Coronary artery (tissue), 2 donors: Measurements from ENCODE around the gene TUBB6.

Experiments used
- DNase-seq: peaks from one replicate; pipeline ENCODE4 v3.0.0-alpha.2; 2017; ENCODE audit warnings: low spot score
- H3K27ac ChIP-seq, 2 donors: fragments of 200-600 bp; sonication (generic); one replicate each; pipeline ENCODE4 v1.5.1; 2016 to 2019
- H3K4me3 ChIP-seq: fragments of 200-600 bp; sonication (generic); 2 replicates; pipeline ENCODE4 v1.5.1; 2016; ENCODE audit warnings: mild to moderate bottlenecking, moderate library complexity
- TF ChIP-seq, protein P1 (sequence below): fragments of 200-600 bp; sonication (generic); IDR thresholded peaks from one replicate; pipeline ENCODE4 v1.5.1; 2019; ENCODE audit warnings: antibody characterized with exemption

The TUBB6 gene

DNA sequence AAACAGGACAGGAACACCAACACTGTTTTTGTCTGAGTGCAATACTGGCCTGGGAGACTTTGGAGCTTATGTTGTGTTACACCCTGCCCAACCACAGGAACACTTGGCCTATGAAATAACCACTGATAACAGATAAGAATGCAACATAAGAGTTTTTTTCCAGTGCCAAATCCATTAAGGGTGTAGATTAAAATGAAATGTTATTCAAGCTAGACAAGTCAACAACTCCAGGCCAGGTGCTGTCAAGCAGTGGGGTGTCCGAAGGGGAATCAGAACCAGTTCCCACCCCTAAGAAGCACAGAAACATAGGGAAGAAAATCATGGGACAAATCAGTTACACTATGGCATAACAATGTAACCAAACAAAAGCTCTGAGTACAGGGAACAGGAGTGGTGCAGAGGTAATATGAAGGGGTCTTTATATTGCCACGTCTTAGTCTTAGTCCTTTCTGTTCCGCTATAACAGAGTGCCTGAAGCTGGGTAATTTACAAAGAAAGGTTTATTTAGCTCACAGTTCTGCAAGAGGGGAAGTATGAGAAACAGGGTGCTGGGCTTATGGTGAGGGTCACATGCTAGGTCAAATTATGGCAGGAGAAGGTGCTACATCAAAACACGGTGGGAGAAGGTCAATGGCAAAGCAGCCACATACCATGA, 65.2 kb downstream of the TUBB6 start:
- TF ChIP-seq, protein P1, sequence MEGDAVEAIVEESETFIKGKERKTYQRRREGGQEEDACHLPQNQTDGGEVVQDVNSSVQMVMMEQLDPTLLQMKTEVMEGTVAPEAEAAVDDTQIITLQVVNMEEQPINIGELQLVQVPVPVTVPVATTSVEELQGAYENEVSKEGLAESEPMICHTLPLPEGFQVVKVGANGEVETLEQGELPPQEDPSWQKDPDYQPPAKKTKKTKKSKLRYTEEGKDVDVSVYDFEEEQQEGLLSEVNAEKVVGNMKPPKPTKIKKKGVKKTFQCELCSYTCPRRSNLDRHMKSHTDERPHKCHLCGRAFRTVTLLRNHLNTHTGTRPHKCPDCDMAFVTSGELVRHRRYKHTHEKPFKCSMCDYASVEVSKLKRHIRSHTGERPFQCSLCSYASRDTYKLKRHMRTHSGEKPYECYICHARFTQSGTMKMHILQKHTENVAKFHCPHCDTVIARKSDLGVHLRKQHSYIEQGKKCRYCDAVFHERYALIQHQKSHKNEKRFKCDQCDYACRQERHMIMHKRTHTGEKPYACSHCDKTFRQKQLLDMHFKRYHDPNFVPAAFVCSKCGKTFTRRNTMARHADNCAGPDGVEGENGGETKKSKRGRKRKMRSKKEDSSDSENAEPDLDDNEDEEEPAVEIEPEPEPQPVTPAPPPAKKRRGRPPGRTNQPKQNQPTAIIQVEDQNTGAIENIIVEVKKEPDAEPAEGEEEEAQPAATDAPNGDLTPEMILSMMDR, result no peak
- no peak overlapping the region for H3K27ac ChIP-seq
- H3K4me3 ChIP-seq, result no peak overlapping the region
- no peak for DNase-seq

DNA sequence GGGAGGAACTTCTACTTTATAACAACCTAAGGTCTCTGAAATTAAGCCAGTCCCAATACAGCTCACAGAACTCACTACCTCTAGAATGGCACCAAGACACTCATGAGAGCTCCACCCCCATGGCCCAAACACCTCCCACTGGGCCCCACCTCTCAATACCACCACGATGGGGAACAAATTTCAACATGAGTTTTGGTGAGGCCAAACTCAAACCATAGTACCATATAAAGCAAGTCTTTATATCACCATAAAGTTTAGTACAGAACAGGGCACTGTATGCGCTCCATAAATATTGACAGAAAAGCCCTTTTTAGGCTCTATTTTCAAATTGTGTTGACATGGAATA, 65.7 kb downstream of the TUBB6 start:
- no peak overlapping the region for H3K27ac ChIP-seq
- H3K4me3 ChIP-seq, result no peak overlapping the region
- TF ChIP-seq, protein P1, result no peak
- DNase-seq, result no peak

DNA sequence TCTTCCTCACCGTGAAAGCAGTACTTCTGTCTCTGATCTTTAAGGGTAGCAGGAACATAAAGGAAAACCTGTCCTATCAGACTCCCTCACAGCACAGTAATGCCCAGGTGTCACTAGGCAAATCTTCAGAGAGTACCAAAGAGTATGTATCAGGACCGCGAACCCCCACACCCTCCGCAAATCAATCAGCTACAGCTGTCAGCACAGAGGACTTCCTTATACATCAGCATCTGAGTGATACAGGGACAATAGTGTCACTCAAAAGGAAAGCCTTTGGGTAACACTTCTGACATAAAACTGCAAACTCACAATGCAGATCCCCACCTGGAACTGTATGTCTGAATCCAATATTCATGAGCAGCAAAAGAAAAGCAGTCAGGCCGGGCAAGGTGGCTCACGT, 66.4 kb downstream of the TUBB6 start:
- no peak for DNase-seq
- Histone ChIP-seq H3K4me3 (no peak overlapping the region), H3K27ac (no peak overlapping the region)
- TF ChIP-seq, protein P1, result no peak
